Activated T-helper 9 cell treated with anti-CD3 and anti-CD28 coated beads, Interleukin-2, amount 50 U/mL, for 16 hours (primary cell): ENCODE results near the gene CNPPD1.

ENCODE experiments used
- DNase-seq: peaks from one replicate; pipeline ENCODE4 v3.0.0-alpha.2; 2020; ENCODE audit warnings: low read depth

The CNPPD1 gene

DNA sequence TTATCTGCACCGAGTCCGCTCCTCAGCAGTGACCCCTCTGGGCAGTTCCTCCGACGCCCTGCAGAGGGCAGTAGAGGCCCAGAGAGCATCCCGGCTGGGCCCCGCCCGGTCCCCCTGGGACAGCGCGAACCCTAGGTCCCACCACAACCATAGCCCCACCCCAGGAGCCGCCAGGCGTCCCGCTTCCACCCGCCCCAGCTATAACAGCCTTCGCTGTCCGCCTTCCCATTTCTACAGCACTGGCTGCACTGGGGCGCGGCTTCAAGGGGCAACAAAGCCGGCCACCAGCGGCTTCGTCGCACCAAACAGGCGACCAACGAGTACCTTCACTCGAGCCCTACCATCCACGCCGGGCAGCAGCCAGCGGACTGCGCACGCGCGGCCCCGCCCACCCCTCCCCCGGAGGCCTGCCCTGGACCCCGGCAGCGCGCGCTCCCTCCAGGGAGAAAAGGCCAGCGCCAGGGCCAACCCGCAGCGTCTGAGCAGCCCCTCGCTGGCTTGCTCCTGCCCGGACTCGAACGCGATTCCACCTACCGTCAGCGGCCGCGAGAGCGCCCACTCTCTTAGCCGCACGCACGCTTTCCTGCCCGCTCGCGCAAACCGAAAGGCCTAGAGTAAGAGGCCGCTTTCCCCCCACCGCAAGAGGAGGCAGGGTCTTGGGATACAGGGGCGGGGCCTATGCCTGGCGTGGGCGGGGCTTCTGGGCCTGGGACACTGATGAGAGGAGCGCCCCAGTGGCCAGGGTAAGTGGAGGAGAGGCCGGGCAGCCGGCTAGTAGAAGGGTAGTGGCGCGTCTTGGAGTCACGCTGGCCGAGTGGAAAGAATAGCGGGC lies 16.3 kb downstream of the CNPPD1 start, which contains the start of gene NHEJ1:
TSS of gene NHEJ1 (minus strand) at position 630 of the 832 bp plus-strand sequence. CDS start 2,453 bp downstream, outside the sequence.
- DNase-seq, result peak; percentile 88

- DNase-seq, result no peak
These were observed 16.9 kb downstream of the CNPPD1 start for GRCh38 chr2:219159771-219160185.

- DNase-seq, result no peak
These were observed 18.1 kb downstream of the CNPPD1 start for GRCh38 chr2:219158586-219158985.

DNA sequence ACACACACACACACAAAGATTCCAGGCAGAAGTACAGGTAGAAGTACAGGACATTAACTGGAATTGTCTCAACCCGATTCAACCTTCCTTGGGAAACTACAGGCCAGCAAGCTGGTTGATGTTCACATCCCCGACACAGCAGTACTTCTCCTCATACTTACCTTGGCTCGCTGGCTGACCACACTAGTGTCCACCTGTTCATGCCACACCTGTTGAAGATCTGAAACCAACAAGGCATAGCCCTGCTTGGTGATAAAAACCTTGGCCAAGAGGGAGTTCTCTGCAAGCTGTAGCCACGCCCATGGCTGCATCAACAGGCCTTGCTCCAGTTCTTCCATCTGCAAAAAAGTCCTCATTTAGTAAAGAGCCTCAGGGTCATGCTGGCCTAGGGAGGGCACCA lies 18.7 kb downstream of the CNPPD1 start:
- DNase-seq, result no peak

DNA sequence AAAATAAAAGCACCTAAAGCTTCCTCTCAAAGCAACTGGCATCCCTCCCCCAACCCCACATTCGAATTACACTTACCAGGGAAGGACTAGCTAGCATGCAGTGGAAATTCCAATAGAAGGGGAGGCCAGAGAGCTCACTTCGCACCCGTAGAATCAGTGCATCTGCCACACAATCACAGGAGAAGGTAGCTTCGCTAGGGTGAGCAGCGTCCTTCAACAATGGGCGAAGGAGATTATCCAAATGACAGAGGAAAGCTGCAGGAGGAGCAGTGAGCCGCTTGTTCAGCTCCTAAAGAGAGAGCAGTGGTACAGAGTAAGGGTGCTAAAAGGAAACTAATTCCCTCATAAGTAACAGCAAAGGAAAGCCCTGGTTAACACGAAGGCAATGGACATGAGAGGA lies 19.3 kb downstream of the CNPPD1 start:
- DNase-seq, result no peak

DNA sequence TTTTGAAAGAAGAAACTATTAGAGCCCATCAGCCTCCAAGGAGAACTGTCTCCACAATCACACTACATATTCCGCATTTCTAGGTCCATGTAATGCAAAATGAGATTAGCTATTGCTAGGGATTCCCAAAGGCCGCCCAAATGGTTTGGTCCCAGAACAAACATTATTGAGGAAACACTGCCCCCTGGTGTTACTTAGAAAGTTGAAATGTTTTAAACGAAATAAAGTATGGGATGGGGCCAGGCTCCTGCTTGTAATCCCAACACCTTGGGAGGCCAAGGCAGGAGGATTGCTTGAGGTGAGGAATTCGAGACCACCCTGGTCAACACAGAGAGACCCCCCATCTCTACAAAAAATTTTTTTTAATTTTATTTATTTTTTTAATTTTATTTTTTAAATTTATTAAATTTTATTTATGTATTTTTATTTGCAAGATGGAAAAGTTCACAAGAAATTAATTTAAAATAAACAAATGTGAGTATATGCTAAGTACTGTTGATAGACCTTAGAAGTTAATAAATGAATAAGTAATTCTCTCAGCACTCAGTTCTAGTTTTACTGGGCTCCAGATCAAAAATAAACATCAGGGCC lies 21.6 kb downstream of the CNPPD1 start:
- no peak for DNase-seq

DNA sequence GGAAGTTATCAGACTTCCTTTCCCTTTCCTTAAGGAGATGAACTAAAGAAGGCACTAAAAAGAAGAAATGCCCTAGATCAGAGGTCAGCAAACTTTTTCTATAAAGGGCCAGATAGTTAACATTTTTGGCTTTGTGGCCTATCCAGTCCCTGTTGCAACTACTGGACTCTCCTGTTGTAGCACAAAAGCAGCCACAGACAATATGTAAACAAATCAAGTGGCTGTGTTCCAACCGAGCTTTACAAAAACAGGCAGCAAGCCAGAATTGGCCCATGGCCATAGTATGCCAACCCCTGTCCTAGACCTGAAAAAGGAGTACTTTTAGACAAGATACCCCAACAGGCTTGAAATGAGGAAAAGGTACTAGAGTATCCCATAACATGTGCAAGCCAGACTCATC lies 27.1 kb downstream of the CNPPD1 start:
- DNase-seq, result no peak

- no peak for DNase-seq
These were observed 34.4 kb downstream of the CNPPD1 start for GRCh38 chr2:219142329-219142728.

- DNase-seq, result no peak
These were observed 36.0 kb downstream of the CNPPD1 start for GRCh38 chr2:219140722-219141121.

GRCh38 chr2:219133976-219134375 lies 42.7 kb downstream of the CNPPD1 start:
- no peak for DNase-seq

DNA sequence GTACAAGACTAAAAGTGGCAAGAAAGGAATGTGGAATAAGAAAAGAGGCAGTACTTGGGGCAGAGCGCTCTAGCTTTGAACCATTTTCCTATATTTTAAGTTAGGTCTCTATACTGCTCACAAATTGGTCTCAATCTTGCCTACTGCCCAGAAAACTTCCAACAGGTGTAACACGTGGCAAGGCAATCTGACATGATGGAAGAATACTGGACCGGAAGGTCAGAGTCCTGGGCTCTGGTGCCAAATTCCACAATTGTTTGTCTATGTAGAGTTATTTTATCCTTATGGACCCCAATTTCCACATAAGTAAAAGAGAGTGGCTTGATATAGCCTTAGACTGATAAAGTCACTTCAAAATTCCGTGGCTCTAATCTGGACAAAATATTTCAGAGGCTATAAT lies 45.0 kb downstream of the CNPPD1 start:
- DNase-seq, result no peak

DNA sequence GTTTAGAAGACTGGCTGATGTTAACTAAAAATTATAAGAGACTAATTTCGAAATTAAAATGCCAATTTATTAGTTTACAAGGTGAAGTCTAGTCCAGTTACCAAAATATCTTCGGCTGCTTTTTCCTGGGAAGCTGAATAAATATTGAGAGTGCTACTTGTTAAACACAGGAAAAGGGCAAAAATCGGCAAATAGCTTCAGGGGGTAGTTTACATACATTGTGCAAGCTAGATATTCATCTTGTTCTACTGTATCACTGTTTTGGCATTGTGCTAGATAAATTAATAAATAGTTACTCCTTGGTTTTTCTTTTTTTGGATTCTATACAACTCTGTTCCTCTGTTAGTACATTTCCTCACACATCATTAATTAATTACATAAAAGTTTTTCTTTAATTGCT lies 45.4 kb downstream of the CNPPD1 start:
- DNase-seq, result no peak

GRCh38 chr2:219129589-219129988 lies 47.1 kb downstream of the CNPPD1 start:
- DNase-seq, result no peak

DNA sequence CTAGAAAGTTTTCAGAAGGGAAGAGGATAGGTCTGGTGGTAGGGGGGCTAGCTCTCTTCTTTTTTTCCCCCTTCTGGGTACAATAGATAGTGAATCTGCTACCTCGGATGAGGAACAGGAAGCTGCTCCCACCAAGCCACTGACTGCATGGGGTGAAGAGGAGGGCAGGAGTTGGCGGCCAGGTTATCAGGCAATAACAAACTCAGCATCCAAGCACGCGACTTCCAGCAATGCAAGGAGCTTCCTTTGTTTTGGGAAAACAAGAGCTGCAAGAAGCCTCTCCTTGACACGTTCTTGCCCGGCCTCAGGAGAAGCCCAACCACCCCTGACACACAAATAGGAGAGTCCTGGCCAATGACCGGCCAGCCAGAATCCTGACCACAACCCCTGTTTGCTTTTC lies 48.3 kb downstream of the CNPPD1 start:
- no peak for DNase-seq

GRCh38 chr2:219127037-219127635 lies 49.6 kb downstream of the CNPPD1 start:
- no peak for DNase-seq

GRCh38 chr2:219126555-219126954 lies 50.2 kb downstream of the CNPPD1 start:
- DNase-seq, result no peak

DNA sequence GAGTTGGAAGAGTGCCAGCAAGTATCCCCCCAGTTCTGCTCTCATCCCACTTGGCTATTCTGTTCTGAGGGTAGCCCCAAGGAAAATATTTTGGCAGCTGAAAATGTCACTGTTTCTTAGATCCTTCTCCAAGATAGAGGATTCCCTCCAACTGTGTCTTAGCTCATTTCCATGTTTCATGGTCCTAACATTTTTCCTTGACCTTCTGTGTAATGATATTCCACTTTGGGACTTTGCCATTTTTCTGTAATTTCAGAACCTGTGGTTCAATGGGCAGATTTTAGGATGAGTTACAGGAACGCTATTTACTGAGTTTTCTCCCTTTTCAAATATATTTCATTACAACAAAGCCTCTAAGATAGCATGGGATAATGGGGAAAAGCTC lies 50.8 kb downstream of the CNPPD1 start:
- DNase-seq, result no peak

GRCh38 chr2:219125225-219125885 lies 51.4 kb downstream of the CNPPD1 start:
- no peak for DNase-seq

DNA sequence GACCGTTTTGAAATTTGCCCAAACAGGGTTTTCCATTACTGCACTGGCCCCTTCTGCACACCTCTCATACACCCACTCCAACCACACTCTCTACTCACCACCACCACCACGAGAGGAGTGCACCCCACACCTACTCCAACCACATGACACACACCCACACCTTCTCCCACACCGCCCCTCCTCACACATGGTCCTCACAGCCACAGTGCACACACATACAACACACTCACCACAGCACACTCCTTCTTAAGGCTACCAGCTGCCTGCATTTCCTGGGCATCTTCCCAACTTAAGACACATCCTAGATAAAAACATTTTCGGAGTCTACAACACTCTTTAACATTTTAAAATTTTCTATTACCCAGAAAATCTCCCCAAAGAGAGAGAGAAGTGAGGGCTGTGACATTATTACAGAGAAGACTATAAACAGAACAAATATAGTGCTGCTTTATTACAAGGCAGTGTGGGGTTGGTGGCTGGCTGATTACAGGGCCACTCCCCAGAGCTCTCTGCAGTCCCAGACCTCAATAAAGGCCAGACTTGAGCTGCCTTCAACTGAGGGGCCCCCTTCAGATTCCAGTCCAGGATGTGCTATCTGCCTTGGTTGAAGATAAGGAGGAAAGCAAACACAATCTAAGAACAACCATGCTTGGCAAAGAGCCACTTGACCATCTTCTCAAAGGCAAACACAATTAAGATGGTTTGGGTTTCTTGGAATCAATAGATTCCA lies 52.2 kb downstream of the CNPPD1 start:
- DNase-seq, result no peak

- no peak for DNase-seq
These were observed 53.2 kb downstream of the CNPPD1 start for GRCh38 chr2:219123356-219124135.
